Measurements from ENCODE around the gene RIMS3. TPM values are rescaled to one million over a fixed set of nuclear protein-coding genes. Genes with fewer than 3 reads are reported as not detected.

Gene RIMS3
- polyA plus RNA-seq, 1 donor (not counting 4 experiments of a cell fraction or from before 2014, with no cell fraction given), result 1.7 TPM

- no peak overlapping the region for H3K4me3 ChIP-seq (ENCODE audit: control insufficient read depth in 2 of 3, extremely low read depth in 1 of 3, insufficient read depth in 2 of 3, low read depth in 1 of 3, low read length in 3 of 3)
- no peak overlapping the region for H3K27ac ChIP-seq (ENCODE audit: control insufficient read depth, insufficient read depth, low read length)
- no peak overlapping the region for H3K9ac ChIP-seq (ENCODE audit: control insufficient read depth, extremely low read depth, insufficient read depth, low read length)
- H3K9me1 ChIP-seq (ENCODE audit: control insufficient read depth, extremely low read depth, insufficient read depth, low read length), result no peaks in the 10 kb centered on the region
- TF ChIP-seq CTCF (optimal IDR thresholded peaks at IDR 0.05 in 1 of 3, IDR thresholded peaks at IDR 0.05 in 1 of 3, conservative IDR thresholded peaks at IDR 0.05 in 1 of 3; ENCODE audit: extremely low read depth in 1 of 3, insufficient read depth in 2 of 3, low read length in 3 of 3) (no peak), EZH2 (IDR thresholded peaks at IDR 0.05; ENCODE audit: low read length) (no peak)
- no peak overlapping the region for H2AFZ ChIP-seq (ENCODE audit: control insufficient read depth, low read length)
- no peak overlapping the region for H3K4me2 ChIP-seq (ENCODE audit: control insufficient read depth, extremely low read depth, insufficient read depth, low read depth, low read length)
- DNase-seq (ENCODE audit: low read depth, low spot score), result no peak
- no peaks in the 10 kb centered on the region for H3K36me3 ChIP-seq (ENCODE audit: control insufficient read depth in 2 of 2, extremely low read depth in 1 of 2, insufficient read depth in 2 of 2, low read length in 2 of 2)
- H3K79me2 ChIP-seq (ENCODE audit: control insufficient read depth, insufficient read depth, low read length), result peaks cover 86% of the 10 kb centered on the region
- no peak for FAIRE-seq
- H4K20me1 ChIP-seq (ENCODE audit: control insufficient read depth, extremely low read depth, insufficient read depth, low read length), result peaks cover 3% of the 10 kb centered on the region
- H3K4me1 ChIP-seq (ENCODE audit: control insufficient read depth, extremely low read depth, insufficient read depth, low read length), result peaks cover 18% of the 10 kb centered on the region
- no peaks in the 10 kb centered on the region for H3K9me3 ChIP-seq (ENCODE audit: control insufficient read depth, low read depth, low read length)
- dilution Hi-C loops (cut with MboI; ENCODE audit: extremely low pct_ligation_motif_present, low sequenced_read_pairs), result no loop called here
- no peaks in the 10 kb centered on the region for H3K27me3 ChIP-seq (ENCODE audit: control insufficient read depth, extremely low read depth, insufficient read depth, low read length)
Measured at GRCh38 chr1:40696294-40696693, 30.8 kb upstream of the RIMS3 start.

- Histone ChIP-seq H3K4me3 (ENCODE audit: control insufficient read depth in 2 of 3, extremely low read depth in 1 of 3, insufficient read depth in 2 of 3, low read depth in 1 of 3, low read length in 3 of 3) (no peak overlapping the region), H3K4me1 (ENCODE audit: control insufficient read depth, extremely low read depth, insufficient read depth, low read length) (peaks cover 29% of the 10 kb centered on the region), H3K79me2 (ENCODE audit: control insufficient read depth, insufficient read depth, low read length) (peaks cover 85% of the 10 kb centered on the region), H3K9me1 (ENCODE audit: control insufficient read depth, extremely low read depth, insufficient read depth, low read length) (no peaks in the 10 kb centered on the region), H2AFZ (ENCODE audit: control insufficient read depth, low read length) (no peak overlapping the region), H4K20me1 (ENCODE audit: control insufficient read depth, extremely low read depth, insufficient read depth, low read length) (peaks cover 3% of the 10 kb centered on the region), H3K27me3 (ENCODE audit: control insufficient read depth, extremely low read depth, insufficient read depth, low read length) (no peaks in the 10 kb centered on the region), H3K36me3 (ENCODE audit: control insufficient read depth in 2 of 2, extremely low read depth in 1 of 2, insufficient read depth in 2 of 2, low read length in 2 of 2) (no peaks in the 10 kb centered on the region), H3K9ac (ENCODE audit: control insufficient read depth, extremely low read depth, insufficient read depth, low read length) (no peak overlapping the region), H3K9me3 (ENCODE audit: control insufficient read depth, low read depth, low read length) (no peaks in the 10 kb centered on the region), H3K4me2 (ENCODE audit: control insufficient read depth, extremely low read depth, insufficient read depth, low read depth, low read length) (peak overlapping the region; percentile 1), H3K27ac (ENCODE audit: control insufficient read depth, insufficient read depth, low read length) (no peak overlapping the region)
- FAIRE-seq, result no peak
- dilution Hi-C loops (cut with MboI; ENCODE audit: extremely low pct_ligation_motif_present, low sequenced_read_pairs), result no loop called here
- TF ChIP-seq CTCF (optimal IDR thresholded peaks at IDR 0.05 in 1 of 3, IDR thresholded peaks at IDR 0.05 in 1 of 3, conservative IDR thresholded peaks at IDR 0.05 in 1 of 3; ENCODE audit: extremely low read depth in 1 of 3, insufficient read depth in 2 of 3, low read length in 3 of 3), result no peak
- no peak for TF ChIP-seq EZH2 (IDR thresholded peaks at IDR 0.05; ENCODE audit: low read length)
- DNase-seq (ENCODE audit: low read depth, low spot score), result no peak
Measured at GRCh38 chr1:40694353-40694874, 28.9 kb upstream of the RIMS3 start.

All from keratinocyte (primary cell).